H9 (cell line): Measurements from ENCODE around the gene CCDC18. TPM values are rescaled to one million over a fixed set of nuclear protein-coding genes. Genes with fewer than 3 reads are reported as not detected.

Experiments
- DNase-seq: peaks from one replicate; pipeline ENCODE4 v3.0.0-alpha.2; 2017
- H2AFZ ChIP-seq: one replicate; pipeline ENCODE4 v1.6.1; 2013; ENCODE audit warnings: mild to moderate bottlenecking, low read length, control low read depth, moderate library complexity
- H2AK5ac ChIP-seq: 2 replicates; pipeline ENCODE4 v1.6.1; 2013; ENCODE audit warnings: low read length, control low read depth, mixed read lengths; ENCODE audit not compliant: insufficient read length
- H2BK120ac ChIP-seq: one replicate; pipeline ENCODE4 v1.6.1; 2013; ENCODE audit warnings: low read depth, mild to moderate bottlenecking, low read length, control low read depth, inconsistent platforms; ENCODE audit not compliant: poor library complexity, severe bottlenecking
- H2BK12ac ChIP-seq: 2 replicates; pipeline ENCODE4 v1.6.1; 2013; ENCODE audit warnings: low read length, control low read depth, mixed read lengths, low read depth; ENCODE audit not compliant: insufficient read length
- H2BK15ac ChIP-seq: 2 replicates; pipeline ENCODE4 v1.6.1; 2013; ENCODE audit warnings: low read depth, low read length, control low read depth
- H2BK20ac ChIP-seq: one replicate; pipeline ENCODE4 v1.6.1; 2013; ENCODE audit warnings: low read depth, mild to moderate bottlenecking, low read length, control low read depth, inconsistent platforms; ENCODE audit not compliant: poor library complexity, severe bottlenecking
- H2BK5ac ChIP-seq: 2 replicates; pipeline ENCODE4 v1.6.1; 2013; ENCODE audit warnings: low read length, control low read depth, mixed read lengths; ENCODE audit not compliant: insufficient read length
- H3K14ac ChIP-seq: 2 replicates; pipeline ENCODE4 v1.6.1; 2013; ENCODE audit warnings: low read length, control low read depth; ENCODE audit not compliant: insufficient read depth
- H3K18ac ChIP-seq: 2 replicates; pipeline ENCODE4 v1.6.1; 2013; ENCODE audit warnings: low read depth, mild to moderate bottlenecking, mixed read lengths, low read length, control low read depth; ENCODE audit not compliant: insufficient read length
- H3K23ac ChIP-seq: 2 replicates; pipeline ENCODE4 v1.6.1; 2013; ENCODE audit warnings: low read length, control low read depth, mixed read lengths, low read depth; ENCODE audit not compliant: insufficient read length
- H3K23me2 ChIP-seq: 2 replicates; pipeline ENCODE4 v1.6.1; 2013; ENCODE audit warnings: low read depth, mild to moderate bottlenecking, mixed read lengths, low read length, control low read depth; ENCODE audit not compliant: insufficient read length, poor library complexity, severe bottlenecking
- H3K27ac ChIP-seq: 2 replicates; pipeline ENCODE4 v1.5.1; 2013; ENCODE audit warnings: low read length, control low read depth, mixed read lengths, low read depth; ENCODE audit not compliant: insufficient read length
- H3K27me3 ChIP-seq: 2 replicates; pipeline ENCODE4 v1.6.1; 2013; ENCODE audit warnings: low read length, control low read depth, inconsistent platforms; ENCODE audit not compliant: insufficient read depth
- H3K4ac ChIP-seq: 2 replicates; pipeline ENCODE4 v1.6.1; 2013; ENCODE audit warnings: low read depth, mild to moderate bottlenecking, control low read depth, inconsistent platforms, low read length, moderate library complexity
- H3K4me1 ChIP-seq: 2 replicates; pipeline ENCODE4 v1.6.1; 2013; ENCODE audit warnings: low read length, control low read depth, inconsistent platforms; ENCODE audit not compliant: insufficient read depth
- H3K4me2 ChIP-seq: 2 replicates; pipeline ENCODE4 v1.6.1; 2013; ENCODE audit warnings: low read length, control low read depth, mixed read lengths; ENCODE audit not compliant: insufficient read length, insufficient read depth
- H3K56ac ChIP-seq: 2 replicates; pipeline ENCODE4 v1.6.1; 2013; ENCODE audit warnings: low read depth, mild to moderate bottlenecking, mixed read lengths, low read length, control low read depth; ENCODE audit not compliant: insufficient read length
- H3K79me1 ChIP-seq: 2 replicates; pipeline ENCODE4 v1.6.1; 2013; ENCODE audit warnings: low read depth, mild to moderate bottlenecking, moderate library complexity, low read length, control low read depth, inconsistent platforms; ENCODE audit not compliant: insufficient read depth, poor library complexity, severe bottlenecking
- H3K79me2 ChIP-seq: 2 replicates; pipeline ENCODE4 v1.6.1; 2013; ENCODE audit warnings: low read length, control low read depth, inconsistent platforms; ENCODE audit not compliant: insufficient read depth
- H3K9ac ChIP-seq: 2 replicates; pipeline ENCODE4 v1.6.1; 2013; ENCODE audit warnings: low read length, control low read depth, mixed read lengths; ENCODE audit not compliant: insufficient read length; ENCODE audit errors: extremely low read depth
- H3K9me3 ChIP-seq: one replicate; pipeline ENCODE4 v1.6.1; 2013; ENCODE audit warnings: low read depth, low read length, inconsistent platforms; ENCODE audit not compliant: control insufficient read depth
- H3T11ph ChIP-seq: one replicate; pipeline ENCODE4 v1.6.1; 2013; ENCODE audit warnings: mild to moderate bottlenecking, low read length, control low read depth, inconsistent platforms
- H4K20me1 ChIP-seq: one replicate; pipeline ENCODE4 v1.6.1; 2013; ENCODE audit not compliant: control insufficient read depth, insufficient read length, insufficient read depth
- H4K5ac ChIP-seq: 2 replicates; pipeline ENCODE4 v1.6.1; 2013; ENCODE audit warnings: low read depth, mild to moderate bottlenecking, mixed read lengths, low read length, control low read depth; ENCODE audit not compliant: insufficient read length
- H4K8ac ChIP-seq: replicated peaks from 2 replicates; pipeline ENCODE4 v1.6.1; 2013; ENCODE audit warnings: low read length, control low read depth, mixed read lengths, low read depth; ENCODE audit not compliant: insufficient read length
- H4K91ac ChIP-seq: 2 replicates; pipeline ENCODE4 v1.6.1; 2013; ENCODE audit warnings: low read depth, mild to moderate bottlenecking, moderate library complexity, mixed read lengths, low read length, control low read depth; ENCODE audit not compliant: insufficient read length
- H3K27ac Mint-ChIP-seq, 3 experiments: 2 replicates in 2 of 3; 3 replicates in 1 of 3; pipeline ENCODE4 v1.8.0; 2020 to 2021; ENCODE audit warnings: mixed read lengths in 3 of 3, mild to moderate bottlenecking in 1 of 3, moderate library complexity in 1 of 3
- H3K27me3 Mint-ChIP-seq: 2 replicates; pipeline ENCODE4 v1.8.0; 2021; ENCODE audit warnings: low read depth, mild to moderate bottlenecking, moderate library complexity, mixed read lengths
- H3K36me3 Mint-ChIP-seq, 3 experiments: 2 replicates in 2 of 3; 3 replicates in 1 of 3; pipeline ENCODE4 v1.8.0; 2020 to 2021; ENCODE audit warnings: low read depth in 3 of 3, mixed read lengths in 3 of 3; ENCODE audit not compliant: insufficient read depth in 1 of 3
- H3K4me1 Mint-ChIP-seq, 2 experiments: 2 replicates each; pipeline ENCODE4 v1.8.0; 2020; ENCODE audit warnings: mixed read lengths in 2 of 2
- H3K4me3 Mint-ChIP-seq, 2 experiments: 2 replicates in 1 of 2; 3 replicates in 1 of 2; pipeline ENCODE4 v1.8.0; 2020 to 2021; ENCODE audit warnings: mild to moderate bottlenecking in 2 of 2, mixed read lengths in 2 of 2, moderate library complexity in 1 of 2
- H3K9me3 Mint-ChIP-seq, 2 experiments: 2 replicates in 1 of 2; 3 replicates in 1 of 2; pipeline ENCODE4 v1.8.0; 2020; ENCODE audit warnings: mild to moderate bottlenecking in 2 of 2, mixed read lengths in 2 of 2, moderate library complexity in 1 of 2
- CTCF ChIP-seq: fragments of 200-600 bp; sonication (generic); conservative IDR thresholded peaks from 3 replicates; pipeline ENCODE4 v1.8.0; 2021; ENCODE audit warnings: antibody characterized with exemption, mild to moderate bottlenecking
- WGBS: extraction: QIAGEN DNeasy Blood & Tissue Kit; methylation state at CpG from one replicate; pipeline ENCODE4 v1.1.7; 2013; ENCODE audit warnings: missing lambda C conversion rate, low lambda C conversion rate, mixed read lengths; ENCODE audit not compliant: insufficient read length; ENCODE audit errors: extremely low coverage; 5-methylcytosine and 5-hydroxymethylcytosine counted together
- total RNA-seq: library from RNA; stranded (reverse); gene quantifications from 2 replicates; pipeline ENCODE4 v1.2.1, GENCODE V29; 2021

The CCDC18 gene
- total RNA-seq, 1 experiment from 2014 or later: 19.5 TPM

GRCh38 chr1:93199150-93199549 lies 18.6 kb downstream of the CCDC18 start:
- no peak overlapping the region for H3K27ac Mint-ChIP-seq
- H4K8ac ChIP-seq: no peak overlapping the region
- TF ChIP-seq CTCF: no peak

More at GRCh38 chr1:93199150-93199549, 18.6 kb downstream of the CCDC18 start:
- H2BK5ac ChIP-seq: no peak overlapping the region
- H4K91ac ChIP-seq: no peak overlapping the region
- H3K9me3 ChIP-seq: no peaks in the 10 kb centered on the region
- no peak overlapping the region for H2AK5ac ChIP-seq
- H3K14ac ChIP-seq: no peak overlapping the region
- H2BK20ac ChIP-seq: no peak overlapping the region
- Mint-ChIP-seq H3K36me3 (peaks cover 14 to 40% (median 35%) of the 10 kb centered on the region in 3 experiments), H3K4me3 (no peak overlapping the region), H3K4me1 (no peaks in the 10 kb centered on the region), H3K9me3 (no peaks in the 10 kb centered on the region), H3K27me3 (no peaks in the 10 kb centered on the region)
- no peaks in the 10 kb centered on the region for H3K4me1 ChIP-seq
- no peak overlapping the region for H3K23ac ChIP-seq
- no peak overlapping the region for H3K18ac ChIP-seq
- H3K56ac ChIP-seq: no peak overlapping the region
- DNase-seq: no peak
- H3K4me2 ChIP-seq: no peak overlapping the region
- H3K79me1 ChIP-seq: no peaks in the 10 kb centered on the region
- H2AFZ ChIP-seq: no peak overlapping the region
- no peak overlapping the region for H2BK15ac ChIP-seq
- WGBS: no CpG with 5 or more reads among the region's 9 CpGs
- H3K79me2 ChIP-seq: no peaks in the 10 kb centered on the region
- no peaks in the 10 kb centered on the region for H3K27me3 ChIP-seq
- H3K23me2 ChIP-seq: no peaks in the 10 kb centered on the region
- no peak overlapping the region for H2BK120ac ChIP-seq
- no peak overlapping the region for H4K5ac ChIP-seq
- H4K20me1 ChIP-seq: no peaks in the 10 kb centered on the region
- no peak overlapping the region for H3K27ac ChIP-seq
- no peak overlapping the region for H3T11ph ChIP-seq
- H3K9ac ChIP-seq: no peak overlapping the region
- H2BK12ac ChIP-seq: no peak overlapping the region
- no peak overlapping the region for H3K4ac ChIP-seq
